Measurements from ENCODE around the gene DICER1.

Gene DICER1

DNA sequence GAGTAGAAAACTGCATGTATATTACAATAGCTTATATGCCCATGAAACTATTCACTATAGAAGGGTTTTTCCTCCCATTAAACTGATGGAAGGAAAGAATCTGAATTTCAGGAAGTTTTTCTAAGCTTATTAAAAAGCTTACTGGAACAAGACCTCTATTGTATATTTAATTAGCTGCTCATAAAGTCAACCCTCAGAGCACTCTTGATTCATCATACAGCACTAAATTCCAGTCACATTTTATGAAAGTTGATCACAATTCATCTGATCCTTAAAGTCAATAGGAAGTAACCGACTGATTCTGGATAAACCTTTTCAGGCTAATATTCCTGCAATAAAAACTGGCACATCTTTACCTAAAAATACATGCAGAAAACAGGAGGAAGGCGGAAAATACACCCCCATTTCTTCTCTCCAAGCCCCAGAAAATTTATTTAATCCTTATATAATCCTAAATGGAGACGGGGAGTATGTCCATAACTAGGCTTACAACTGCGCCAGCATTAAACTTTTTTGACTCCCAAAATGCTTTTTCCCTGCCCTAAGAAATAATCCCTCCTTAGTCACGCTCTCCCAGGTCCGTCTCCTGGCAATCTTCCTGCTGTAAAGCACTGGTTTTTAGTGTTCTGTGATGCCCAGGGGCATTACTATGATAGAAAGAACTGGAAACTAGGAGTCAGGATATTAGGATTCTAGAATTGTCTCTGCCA, 35.3 kb downstream of the DICER1 start:
- DNase-seq = no peak

DNA sequence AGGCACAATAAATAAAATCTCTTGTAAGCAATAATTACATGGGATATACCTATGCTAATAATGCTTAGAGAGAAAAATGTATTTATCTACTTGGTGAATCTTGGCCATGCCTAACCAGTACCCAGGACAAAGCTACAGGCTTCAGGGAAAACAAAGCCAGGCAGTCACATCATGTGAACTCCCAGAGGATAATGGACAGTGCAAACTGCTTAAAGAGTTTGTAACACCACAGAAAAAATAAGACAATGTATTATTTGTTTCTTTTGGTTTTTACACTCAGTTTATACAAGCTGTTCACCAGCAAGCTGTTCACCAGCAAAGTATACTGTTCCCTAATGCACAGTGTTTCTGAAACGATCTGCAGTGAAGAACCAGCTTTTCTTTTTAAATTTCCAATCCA, 38.0 kb downstream of the DICER1 start:
- no peak for DNase-seq

- DNase-seq = no peak
These were observed 39.2 kb downstream of the DICER1 start for GRCh38 chr14:95117937-95118721.

- no peak for DNase-seq
These were observed 43.9 kb downstream of the DICER1 start for GRCh38 chr14:95113476-95113875.

DNA sequence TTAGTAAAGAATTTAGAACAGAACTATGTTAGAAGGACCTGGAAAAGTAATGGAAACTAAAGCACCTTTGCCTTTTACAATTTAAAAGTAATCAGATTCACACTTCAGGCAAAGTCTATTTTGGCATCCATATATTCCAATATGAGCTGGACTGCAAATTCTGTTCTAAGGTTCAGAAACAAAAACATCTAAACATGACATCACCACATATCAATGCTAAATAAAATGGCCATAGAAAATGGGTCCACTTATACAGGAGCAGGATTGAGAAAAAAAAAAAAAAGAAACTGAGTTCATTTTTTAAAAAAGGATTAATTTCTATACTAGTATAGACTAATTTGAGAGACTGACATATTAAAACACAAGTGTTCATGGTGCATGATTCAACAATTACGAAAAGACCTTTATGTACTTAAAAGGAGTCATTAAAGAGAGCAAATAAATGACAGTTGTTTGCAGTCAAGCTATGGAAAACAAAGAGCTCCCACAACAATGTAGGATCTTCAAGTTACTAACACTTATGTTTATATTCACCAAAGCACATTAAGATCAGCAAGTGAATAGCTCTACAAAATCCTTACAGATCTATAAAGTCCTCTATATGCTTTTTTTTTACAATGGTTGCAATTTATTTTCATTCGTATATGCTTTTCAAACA, 45.7 kb downstream of the DICER1 start:
- DNase-seq = no peak

DNA sequence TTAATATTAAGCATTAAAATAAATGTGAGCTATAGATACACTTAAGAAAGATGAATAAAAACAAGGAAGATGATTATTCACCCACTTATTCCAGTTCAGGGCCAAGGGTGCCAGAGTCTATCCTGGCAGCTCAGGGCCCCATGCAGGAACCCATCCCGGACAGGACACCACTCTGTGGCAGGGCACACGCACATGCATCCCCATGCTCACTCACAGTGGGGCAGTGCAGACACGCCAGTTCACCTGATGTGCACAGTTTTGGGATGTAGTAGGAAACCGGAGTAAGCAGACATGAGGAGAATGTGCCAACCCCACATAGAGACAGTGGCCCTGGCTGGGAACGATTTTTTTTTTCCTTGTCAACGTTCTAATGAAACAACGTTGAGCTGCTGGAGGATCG, 47.2 kb downstream of the DICER1 start:
- no peak for DNase-seq

- no peak for DNase-seq
These were observed 49.6 kb downstream of the DICER1 start for GRCh38 chr14:95107711-95108110.

DNA sequence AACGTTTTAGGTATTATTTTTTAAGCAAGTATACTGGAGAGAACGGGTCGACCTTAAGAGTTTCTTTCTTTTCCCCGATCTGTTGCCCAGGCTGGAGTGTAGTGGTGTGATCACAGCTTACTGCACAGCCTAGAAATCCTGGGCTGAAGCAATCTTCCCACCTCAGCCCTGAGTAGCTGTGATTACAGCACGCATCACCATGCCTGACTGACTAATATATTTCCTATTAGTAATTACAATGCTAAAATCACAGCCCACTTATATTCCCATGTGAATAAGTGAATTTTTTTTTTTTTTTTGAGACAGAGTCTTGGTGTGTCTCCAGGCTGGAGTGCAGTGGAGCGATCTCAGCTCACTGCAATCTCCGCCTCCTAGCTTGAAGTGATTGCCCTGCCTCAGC, 50.4 kb downstream of the DICER1 start:
- DNase-seq = no peak

GRCh38 chr14:95104911-95105310, 52.4 kb downstream of the DICER1 start:
- no peak for DNase-seq

DNA sequence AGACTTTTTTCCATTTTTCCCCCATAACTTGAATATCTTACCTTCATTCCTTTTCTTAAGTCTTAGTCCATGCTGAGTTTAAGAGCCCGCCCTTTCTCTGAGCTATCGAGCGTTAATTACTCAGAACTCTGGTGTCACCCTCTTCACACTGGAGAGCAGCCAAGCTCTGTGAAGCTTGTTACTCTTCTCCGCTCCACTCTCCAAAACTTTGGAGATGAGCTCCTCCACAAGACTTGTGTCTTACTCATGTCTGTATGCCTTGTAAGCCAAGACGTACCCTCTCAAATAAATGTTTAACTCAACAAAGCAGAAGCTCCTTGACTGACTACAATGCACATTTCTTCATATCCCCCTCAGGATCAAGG, 54.7 kb downstream of the DICER1 start:
- no peak for DNase-seq

DNA sequence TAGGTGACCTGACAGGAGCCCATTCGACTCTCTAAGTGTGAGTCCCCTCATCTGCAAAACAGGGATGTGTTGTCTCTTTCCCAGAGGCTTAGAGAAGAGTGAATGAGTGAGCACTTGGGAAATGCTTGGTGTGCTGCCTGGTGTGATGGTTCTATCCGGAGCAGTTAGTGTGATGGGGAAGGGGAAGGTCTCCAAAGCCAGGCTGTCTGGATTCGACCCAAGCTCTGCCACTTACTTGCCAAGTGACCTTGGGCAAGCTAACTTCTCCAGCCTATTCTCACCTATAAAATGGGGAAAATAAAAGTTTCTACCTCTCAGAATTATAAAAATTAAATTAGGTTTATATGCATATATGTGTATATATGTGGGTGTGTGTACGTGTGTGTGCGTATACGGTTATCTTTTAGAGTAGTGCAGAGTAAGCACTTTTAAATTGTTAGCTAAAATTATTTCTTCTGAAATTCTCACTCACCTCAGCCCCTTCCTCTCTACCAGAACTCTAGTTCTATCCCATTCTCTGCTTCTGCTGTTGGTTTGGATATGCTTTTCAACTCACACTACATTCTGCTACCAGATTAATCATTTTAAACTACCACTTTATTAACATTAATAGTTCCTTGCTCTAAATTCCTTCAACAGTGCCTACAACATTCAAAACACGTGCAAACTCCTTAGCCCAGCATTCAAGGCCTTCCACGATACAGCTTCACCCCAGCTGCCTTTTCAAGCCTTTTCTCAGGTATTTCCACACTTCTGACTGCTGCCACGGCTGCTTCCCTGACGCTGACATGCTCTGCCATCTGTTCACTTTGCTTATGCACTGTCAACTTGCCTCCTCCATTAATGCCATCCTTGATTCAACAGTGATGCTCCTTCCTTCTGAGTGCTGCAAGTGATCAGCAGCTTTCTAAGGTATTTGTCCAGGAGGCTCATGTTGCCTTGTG, 55.3 kb downstream of the DICER1 start:
- peak; percentile 11 for DNase-seq

DNA sequence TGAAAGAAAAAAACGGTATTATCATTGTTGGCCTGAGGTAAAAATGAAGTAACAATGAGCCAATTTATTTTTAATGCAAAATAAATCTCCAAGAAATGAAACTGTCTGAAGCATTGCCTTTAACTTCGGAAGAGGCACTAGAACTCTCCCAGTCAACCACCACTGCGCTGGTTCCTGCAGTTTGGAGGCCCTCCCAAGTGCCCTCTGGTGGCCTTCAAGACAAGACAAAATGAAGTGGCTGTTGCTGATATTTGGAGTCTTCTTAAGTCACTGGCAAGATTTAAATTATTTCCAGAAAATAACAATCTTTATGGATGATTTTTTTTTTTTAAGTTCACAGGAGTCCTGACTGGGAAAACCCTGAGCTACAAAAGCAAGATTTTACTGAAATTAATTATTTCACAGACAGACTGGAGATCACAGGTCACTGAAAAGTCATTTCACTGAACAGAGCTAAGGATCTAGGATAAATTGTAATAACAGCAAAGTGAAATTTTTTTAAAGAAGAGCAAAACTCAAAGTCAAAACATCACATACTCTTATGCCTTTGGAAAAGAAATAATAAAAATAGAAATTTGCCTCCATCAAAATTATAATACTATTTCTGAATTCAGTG, 58.2 kb downstream of the DICER1 start:
- peak; percentile 78 for DNase-seq

- DNase-seq = no peak
These were observed 59.9 kb downstream of the DICER1 start for GRCh38 chr14:95097385-95097784.

GRCh38 chr14:95096476-95096875, 60.9 kb downstream of the DICER1 start:
- DNase-seq = no peak

DNA sequence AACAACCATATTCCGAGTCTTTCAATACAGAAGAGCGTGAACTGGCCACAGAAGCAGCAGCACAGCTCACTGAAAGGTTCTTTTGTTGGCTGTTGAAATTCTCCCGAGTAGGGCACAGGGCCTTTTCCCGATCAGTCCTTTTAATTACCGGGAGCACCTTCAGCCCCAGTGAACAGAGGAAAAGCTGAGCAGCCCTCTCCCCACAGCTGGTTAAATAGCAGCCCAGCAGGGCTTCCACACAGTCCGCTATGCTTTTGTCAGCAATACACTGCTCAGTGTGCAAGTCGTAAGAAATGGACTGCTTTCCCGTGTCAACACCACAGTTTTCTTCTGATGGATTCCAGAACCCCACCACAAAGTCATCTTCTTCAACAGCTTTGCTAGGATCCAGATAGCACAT, 61.3 kb downstream of the DICER1 start:
- DNase-seq = no peak

GRCh38 chr14:95092723-95093122, 64.6 kb downstream of the DICER1 start:
- no peak for DNase-seq

GRCh38 chr14:95091581-95091980, 65.7 kb downstream of the DICER1 start:
- DNase-seq = no peak

GRCh38 chr14:95088665-95089064, 68.7 kb downstream of the DICER1 start:
- DNase-seq = no peak

DNA sequence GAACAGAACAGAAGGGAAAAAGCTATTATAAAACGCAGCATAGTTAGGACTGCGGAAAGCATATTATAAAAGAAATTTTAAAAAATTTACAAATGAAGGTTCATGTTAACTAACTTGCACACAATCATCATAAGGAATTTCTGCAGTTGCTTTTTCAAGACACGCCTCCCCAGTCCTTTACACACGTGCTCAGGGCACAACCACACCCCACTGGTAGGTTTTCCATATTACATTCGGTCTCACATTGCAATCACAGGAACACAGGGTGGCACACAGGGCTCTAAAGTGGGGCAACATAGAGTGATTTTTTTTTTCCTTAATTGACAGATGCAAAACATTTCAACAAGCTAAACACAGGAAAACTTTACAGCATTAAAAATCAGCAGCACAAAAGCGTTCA, 69.7 kb downstream of the DICER1 start:
- DNase-seq = no peak

GRCh38 chr14:95085321-95085720, 72.0 kb downstream of the DICER1 start:
- DNase-seq = no peak

GRCh38 chr14:95078867-95079266, 78.5 kb downstream of the DICER1 start:
- no peak for DNase-seq

GRCh38 chr14:95077345-95077744, 80.0 kb downstream of the DICER1 start:
- DNase-seq = no peak

DNA sequence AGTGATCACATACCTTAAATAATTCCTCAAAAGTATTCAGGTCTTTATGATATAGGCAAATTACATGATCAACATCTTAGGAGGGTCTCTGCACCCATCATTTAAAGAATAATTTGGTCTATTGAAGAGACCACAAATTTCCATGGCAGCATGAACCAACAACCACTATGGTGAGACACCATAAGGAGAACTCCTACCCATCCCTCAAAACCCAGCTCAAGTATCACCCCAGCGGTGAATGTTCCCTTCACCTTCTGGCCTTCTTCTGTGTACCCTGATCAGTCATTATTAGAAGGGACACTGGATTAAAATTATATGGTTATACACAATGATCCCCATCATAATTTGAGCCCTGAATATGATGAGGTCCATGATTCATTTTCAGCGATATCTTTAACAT, 81.5 kb downstream of the DICER1 start:
- no peak for DNase-seq
